Caco-2 (cell line): ENCODE results near the gene USP37. TPM values are rescaled to one million over a fixed set of nuclear protein-coding genes. Genes with fewer than 3 reads are reported as not detected.

Experiments used
- BruUV-seq: library from RNA; stranded (reverse); fragments of 400-500 nt; replicated peaks from 2 replicates; lab custom pipeline; 2021; lab: Mats Ljungman, UMichigan
- CTCF ChIA-PET: fragments of 300-600 bp; sonication (Branson Sonifier 250); formaldehyde crosslinking; loops from one replicate; lab custom pipeline; 2022; ENCODE audit warnings: antibody characterized with exemption; lab: Charles Lee
- POLR2A ChIA-PET: fragments of 300-600 bp; sonication (Branson Sonifier 250); formaldehyde crosslinking; loops from one replicate; lab custom pipeline; 2022; ENCODE audit warnings: antibody characterized with exemption; lab: Charles Lee
- DNase-seq, 2 experiments: peaks; one replicate each; pipeline versions ENCODE4 v3.0.0 to v3.0.0-alpha.2; 2020 to 2022
- H3K27me3 ChIP-seq: replicated peaks from 2 replicates; pipeline ENCODE4 v1.6.0; 2011; ENCODE audit warnings: low read length; ENCODE audit not compliant: control insufficient read depth, insufficient read depth
- H3K36me3 ChIP-seq: 2 replicates; pipeline ENCODE4 v1.5.1; 2011; ENCODE audit warnings: low read length; ENCODE audit not compliant: control insufficient read depth, insufficient read depth
- H3K4me1 ChIP-seq: fragments of 250-450 bp; sonication (Bioruptor Pico); 2 replicates; pipeline ENCODE4 v1.5.1; 2020; ENCODE audit warnings: mild to moderate bottlenecking
- H3K4me3 ChIP-seq: 2 replicates; pipeline ENCODE4 v1.5.1; 2011; ENCODE audit warnings: low read depth, mild to moderate bottlenecking, control low read depth, low read length
- H3K9me3 ChIP-seq: fragments of 250-450 bp; sonication (Bioruptor Pico); 2 replicates; pipeline ENCODE4 v1.5.1; 2020; ENCODE audit warnings: mild to moderate bottlenecking, moderate library complexity
- H3K27ac Mint-ChIP-seq: one replicate; pipeline ENCODE4 v1.8.0; 2022; ENCODE audit warnings: mixed read lengths; ENCODE audit not compliant: unreplicated experiment
- H3K27me3 Mint-ChIP-seq: one replicate; pipeline ENCODE4 v1.8.0; 2022; ENCODE audit warnings: mixed read lengths; ENCODE audit not compliant: insufficient read depth, unreplicated experiment
- H3K36me3 Mint-ChIP-seq: one replicate; pipeline ENCODE4 v1.8.0; 2022; ENCODE audit warnings: mild to moderate bottlenecking, mixed read lengths; ENCODE audit not compliant: insufficient read depth, unreplicated experiment
- H3K4me1 Mint-ChIP-seq: one replicate; pipeline ENCODE4 v1.8.0; 2022; ENCODE audit warnings: low read depth, mixed read lengths; ENCODE audit not compliant: unreplicated experiment
- H3K4me3 Mint-ChIP-seq: one replicate; pipeline ENCODE4 v1.8.0; 2022; ENCODE audit warnings: mild to moderate bottlenecking, moderate library complexity, mixed read lengths; ENCODE audit not compliant: unreplicated experiment
- H3K9me3 Mint-ChIP-seq: one replicate; pipeline ENCODE4 v1.8.0; 2022; ENCODE audit warnings: mixed read lengths; ENCODE audit not compliant: unreplicated experiment
- CTCF ChIP-seq, 2 experiments: fragments of 200-600 bp in 1 of 2; IDR thresholded peaks; 1 replicate in 1 of 2; 2 replicates in 1 of 2; pipeline versions ENCODE4 v1.5.1 to v1.8.0; 2011 to 2022; ENCODE audit warnings: antibody characterized with exemption in 1 of 2, control low read depth in 1 of 2, inconsistent platforms in 1 of 2, low read depth in 1 of 2, low read length in 1 of 2, mild to moderate bottlenecking in 1 of 2, moderate library complexity in 1 of 2; ENCODE audit not compliant: insufficient read depth in 1 of 2, severe bottlenecking in 1 of 2, unreplicated experiment in 1 of 2
- intact Hi-C: fragments of 100-400 bp; cut with micrococcal nuclease; formaldehyde crosslinking; loops from one replicate; pipeline ENCODE4 v1.10.0; 2022; ENCODE audit not compliant: unreplicated experiment
- total RNA-seq: library from RNA; stranded (reverse); gene quantifications from 2 replicates; pipeline ENCODE4 v1.2.3, GENCODE V29; 2022

The USP37 gene
- total RNA-seq, 1 experiment from 2014 or later: 22.2 TPM

GRCh38 chr2:218478544-218478943, 89.6 kb downstream of the USP37 start:
- H3K36me3 Mint-ChIP-seq: peaks cover 52% of the 10 kb centered on the region
- intact Hi-C loops: no loop called here
- ChIA-PET POLR2A (no interaction called here), CTCF (no interaction called here)
- H3K4me3 Mint-ChIP-seq: no peak overlapping the region
- Histone ChIP-seq H3K27me3 (no peaks in the 10 kb centered on the region), H3K36me3 (no peaks in the 10 kb centered on the region), H3K4me3 (no peak overlapping the region), H3K4me1 (no peaks in the 10 kb centered on the region), H3K9me3 (no peaks in the 10 kb centered on the region)
- BruUV-seq: no TSS peak
- no peaks in the 10 kb centered on the region for H3K4me1 Mint-ChIP-seq
- no peak for TF ChIP-seq CTCF (IDR thresholded peaks at IDR 0.05; ENCODE audit: insufficient read depth in 1 of 2, low read depth in 1 of 2, low read length in 1 of 2, severe bottlenecking in 1 of 2, unreplicated experiment in 1 of 2)
- no peak overlapping the region for H3K27ac Mint-ChIP-seq
- DNase-seq: no peak
- H3K9me3 Mint-ChIP-seq: no peaks in the 10 kb centered on the region
- H3K27me3 Mint-ChIP-seq: no peaks in the 10 kb centered on the region

- no TSS peak for BruUV-seq
- no peaks in the 10 kb centered on the region for H3K9me3 Mint-ChIP-seq
- ChIA-PET POLR2A (no interaction called here), CTCF (no interaction called here)
- H3K4me1 Mint-ChIP-seq: no peaks in the 10 kb centered on the region
- H3K27me3 ChIP-seq: no peaks in the 10 kb centered on the region
- H3K9me3 ChIP-seq: no peaks in the 10 kb centered on the region
- no peak overlapping the region for H3K27ac Mint-ChIP-seq
- H3K4me3 ChIP-seq: no peak overlapping the region
- H3K4me3 Mint-ChIP-seq: no peak overlapping the region
- H3K27me3 Mint-ChIP-seq: no peaks in the 10 kb centered on the region
- no peak for TF ChIP-seq CTCF (IDR thresholded peaks at IDR 0.05; ENCODE audit: insufficient read depth in 1 of 2, low read depth in 1 of 2, low read length in 1 of 2, severe bottlenecking in 1 of 2, unreplicated experiment in 1 of 2)
- no peak for DNase-seq
- peaks cover 64% of the 10 kb centered on the region for H3K36me3 Mint-ChIP-seq
- no peaks in the 10 kb centered on the region for H3K4me1 ChIP-seq
- intact Hi-C loops: no loop called here
- no peaks in the 10 kb centered on the region for H3K36me3 ChIP-seq
Measured at GRCh38 chr2:218477247-218477646, 90.9 kb downstream of the USP37 start.

- Histone ChIP-seq H3K36me3 (no peaks in the 10 kb centered on the region), H3K9me3 (no peaks in the 10 kb centered on the region), H3K4me1 (no peaks in the 10 kb centered on the region), H3K27me3 (no peaks in the 10 kb centered on the region), H3K4me3 (no peak overlapping the region)
- ChIA-PET POLR2A (no interaction called here), CTCF (no interaction called here)
- Mint-ChIP-seq H3K4me1 (no peaks in the 10 kb centered on the region), H3K27me3 (no peaks in the 10 kb centered on the region), H3K36me3 (peaks cover 63% of the 10 kb centered on the region), H3K27ac (no peak overlapping the region), H3K4me3 (no peak overlapping the region), H3K9me3 (no peaks in the 10 kb centered on the region)
- BruUV-seq: no TSS peak
- TF ChIP-seq CTCF (IDR thresholded peaks at IDR 0.05; ENCODE audit: insufficient read depth in 1 of 2, low read depth in 1 of 2, low read length in 1 of 2, severe bottlenecking in 1 of 2, unreplicated experiment in 1 of 2): no peak
- intact Hi-C loops: no loop called here
- DNase-seq: no peak
Measured at GRCh38 chr2:218476676-218477075, 91.5 kb downstream of the USP37 start.
